ENCODE results near the gene CMYA5.

DNA sequence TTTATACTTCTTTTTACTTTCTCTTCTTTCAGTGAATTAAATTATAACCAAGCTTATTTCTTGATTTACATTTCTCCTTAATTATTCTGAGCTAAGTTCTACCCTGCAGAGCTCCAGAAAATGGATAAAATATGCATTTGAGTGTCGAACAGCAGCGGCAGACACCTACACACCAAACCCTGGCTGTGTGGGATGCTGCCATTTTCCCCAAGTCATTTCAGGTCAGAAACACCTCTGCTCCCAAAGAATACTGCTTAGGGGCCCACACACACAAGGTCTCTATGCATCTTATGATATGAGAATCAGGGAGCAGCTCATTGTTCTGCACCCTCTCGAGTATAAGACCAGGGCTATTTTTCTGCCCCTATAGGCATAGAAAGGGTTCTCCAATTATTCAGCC, 122.3 kb downstream of the CMYA5 start:
- TF ChIP-seq, protein P1, sequence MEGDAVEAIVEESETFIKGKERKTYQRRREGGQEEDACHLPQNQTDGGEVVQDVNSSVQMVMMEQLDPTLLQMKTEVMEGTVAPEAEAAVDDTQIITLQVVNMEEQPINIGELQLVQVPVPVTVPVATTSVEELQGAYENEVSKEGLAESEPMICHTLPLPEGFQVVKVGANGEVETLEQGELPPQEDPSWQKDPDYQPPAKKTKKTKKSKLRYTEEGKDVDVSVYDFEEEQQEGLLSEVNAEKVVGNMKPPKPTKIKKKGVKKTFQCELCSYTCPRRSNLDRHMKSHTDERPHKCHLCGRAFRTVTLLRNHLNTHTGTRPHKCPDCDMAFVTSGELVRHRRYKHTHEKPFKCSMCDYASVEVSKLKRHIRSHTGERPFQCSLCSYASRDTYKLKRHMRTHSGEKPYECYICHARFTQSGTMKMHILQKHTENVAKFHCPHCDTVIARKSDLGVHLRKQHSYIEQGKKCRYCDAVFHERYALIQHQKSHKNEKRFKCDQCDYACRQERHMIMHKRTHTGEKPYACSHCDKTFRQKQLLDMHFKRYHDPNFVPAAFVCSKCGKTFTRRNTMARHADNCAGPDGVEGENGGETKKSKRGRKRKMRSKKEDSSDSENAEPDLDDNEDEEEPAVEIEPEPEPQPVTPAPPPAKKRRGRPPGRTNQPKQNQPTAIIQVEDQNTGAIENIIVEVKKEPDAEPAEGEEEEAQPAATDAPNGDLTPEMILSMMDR (IDR thresholded peaks at IDR 0.05): no peak
- TF ChIP-seq POLR2A (IDR thresholded peaks at IDR 0.05): no peak
